ENCODE measurements around the gene HLA-DRA.

The HLA-DRA gene

DNA sequence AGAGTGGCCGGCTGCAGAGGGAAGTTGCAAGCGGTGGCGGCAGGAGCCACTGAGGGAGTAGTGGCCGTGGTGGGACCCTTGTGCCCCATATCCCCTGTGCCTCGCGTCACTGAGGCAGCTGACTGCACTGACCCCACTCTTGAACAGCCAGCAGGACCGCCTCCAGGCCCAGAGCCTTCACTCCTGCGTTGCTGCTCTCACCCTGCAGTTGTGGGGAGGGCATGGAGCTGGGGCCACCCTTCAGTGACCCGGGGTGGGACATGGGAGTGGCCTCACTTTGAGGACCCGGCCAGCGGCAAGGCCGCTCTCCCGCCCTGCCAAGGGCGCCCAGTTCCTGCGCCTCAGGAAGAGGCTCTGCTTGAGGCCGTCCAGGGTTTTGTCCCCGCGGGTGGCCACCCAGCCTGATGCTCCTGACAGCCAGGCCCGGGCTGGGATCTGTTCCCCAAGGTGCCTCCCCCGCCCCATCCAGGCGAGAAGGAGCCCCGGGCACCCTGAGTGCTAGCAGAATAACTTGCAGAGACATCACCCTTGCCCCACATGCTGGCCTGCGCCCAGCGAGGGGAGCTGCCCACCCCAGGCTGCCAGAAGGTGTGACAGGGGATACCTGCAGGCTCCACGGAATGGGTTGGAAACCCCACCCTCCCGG, 44.4 kb downstream of the HLA-DRA start:
- DNase-seq = no peak

DNA sequence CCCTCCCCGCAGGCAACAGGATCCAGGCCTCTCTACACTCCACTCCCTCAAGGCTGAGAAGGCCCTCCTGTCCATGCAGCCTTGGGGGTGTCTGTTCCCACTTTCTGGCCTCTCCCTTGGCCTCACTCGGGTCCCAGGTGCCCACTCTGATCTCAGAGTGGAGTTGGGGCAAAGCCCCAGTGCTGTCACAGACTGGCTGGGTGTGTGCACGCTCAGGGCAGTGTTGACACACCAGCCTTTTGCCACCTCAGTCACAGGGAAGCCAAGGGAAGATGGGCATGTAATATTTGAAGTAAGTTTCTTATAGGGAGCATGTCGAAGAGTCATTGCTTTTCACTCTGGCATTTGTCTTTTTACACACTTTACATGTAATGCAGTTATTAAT, 44.9 kb downstream of the HLA-DRA start:
- no peak for DNase-seq

DNA sequence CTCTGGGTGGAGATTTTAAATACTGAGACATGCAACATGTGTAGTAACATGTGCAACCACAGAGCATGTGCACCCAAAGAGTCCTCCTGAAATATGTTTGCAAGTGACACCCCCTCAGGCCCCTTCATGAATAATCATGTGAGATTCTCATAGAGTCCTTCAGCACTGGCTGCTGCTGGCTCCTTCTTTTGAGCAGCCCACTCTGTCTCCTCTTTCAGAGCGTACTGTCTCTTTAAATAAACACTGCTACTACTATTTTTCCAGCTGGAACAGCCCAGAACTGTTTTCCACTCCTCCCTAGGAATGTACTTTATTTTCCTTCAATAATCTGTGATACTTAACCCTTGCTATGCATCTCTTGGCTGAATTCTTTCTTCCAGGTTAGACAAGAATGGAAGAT, 48.4 kb downstream of the HLA-DRA start:
- no peak for DNase-seq

DNA sequence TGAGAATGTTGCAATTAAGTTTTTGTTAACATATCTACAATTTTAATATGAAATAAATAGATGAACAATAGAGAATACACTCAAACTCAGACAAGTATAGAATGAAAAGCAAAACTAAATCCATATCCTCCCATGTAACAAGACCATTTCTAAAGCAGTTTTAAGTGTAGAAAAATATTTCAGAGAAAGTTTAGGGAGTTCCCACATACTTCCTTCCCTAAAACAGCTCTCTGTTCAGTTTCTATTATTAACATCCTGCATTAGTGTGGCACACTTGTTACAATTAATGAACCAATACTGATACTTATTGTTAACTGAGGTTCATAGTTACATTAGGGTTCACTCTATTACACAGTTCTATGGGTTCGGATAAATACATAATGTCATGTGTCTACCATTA, 52.0 kb downstream of the HLA-DRA start:
- no peak for DNase-seq

DNA sequence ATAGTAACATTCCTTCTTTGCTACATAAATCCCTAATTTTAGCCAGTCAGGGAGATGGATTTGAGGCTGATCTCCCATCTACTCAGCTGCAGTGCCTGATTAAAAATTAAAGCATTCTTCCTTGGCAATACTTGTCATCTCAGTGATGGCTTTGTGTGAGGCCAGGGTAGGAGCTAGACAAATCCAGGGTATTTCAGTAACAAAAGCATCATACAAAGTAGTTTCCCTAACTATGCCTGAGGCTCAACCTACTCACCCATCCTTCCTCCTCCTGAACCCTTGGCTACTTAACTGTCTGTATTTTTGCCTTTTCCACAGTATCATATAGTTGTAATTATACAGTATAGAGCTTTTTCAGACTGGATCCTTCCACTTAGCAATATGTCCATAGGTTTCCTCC, 52.7 kb downstream of the HLA-DRA start:
- no peak for DNase-seq
